Measurements from ENCODE around the gene RPGRIP1L.

GRCh38 chr16:53559270-53559951 is 144.2 kb downstream of the RPGRIP1L start:
- no peak for TF ChIP-seq POLR2A (IDR thresholded peaks at IDR 0.05)
- TF ChIP-seq CTCF (IDR thresholded peaks at IDR 0.05), result no peak
